ENCODE data around the gene DOC2A. TPM values are rescaled to one million over a fixed set of nuclear protein-coding genes. Genes with fewer than 3 reads are reported as not detected.

DOC2A gene
- total RNA-seq, 3 donors from 2014 or later, result 0.48 to 4.5 (median 2.3) TPM

DNA sequence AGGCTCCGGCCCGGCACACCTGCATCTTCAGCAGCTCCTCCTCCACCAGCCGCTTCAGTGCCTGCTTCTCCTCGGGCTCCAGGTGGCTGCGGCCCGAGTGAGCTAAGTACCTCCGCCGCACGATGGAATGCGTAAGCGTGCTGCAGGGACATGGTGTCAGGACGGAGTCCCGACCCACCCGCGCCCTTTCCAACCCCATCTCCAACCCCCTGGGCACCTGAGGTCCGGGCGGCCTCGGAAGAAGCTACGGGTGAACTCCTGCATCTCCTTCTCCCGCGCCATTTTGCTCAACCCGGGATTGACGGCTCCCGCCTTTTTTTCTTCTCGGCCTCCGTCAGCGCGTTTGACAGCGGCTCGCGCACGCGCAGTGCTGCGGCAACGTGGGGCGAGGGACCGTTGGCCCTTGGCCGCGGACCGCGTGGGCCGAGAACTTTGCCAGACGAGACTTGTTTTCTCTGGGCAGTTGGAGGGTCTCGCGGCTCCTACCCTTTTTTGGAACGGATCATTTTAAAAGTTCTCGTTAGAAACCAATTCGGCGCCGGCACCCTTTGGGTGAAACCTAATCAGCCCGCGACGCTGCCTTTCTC, 15.4 kb downstream of the DOC2A start, which contains the start of gene HIRIP3:
Gene HIRIP3 (minus strand): TSS at position 294 of the 587 bp plus-strand sequence. CDS start 12 bp downstream, at position 282.
- H3K4me1 ChIP-seq, result peaks cover 4 to 10% of the 10 kb centered on the region in 2 donors
- intact Hi-C loops (cut with DNase I; ENCODE audit: low total_unique reads), result no loop called here
- H3K4me3 ChIP-seq, result peak within 1 kb of the TSS; percentile 70 to 85 (median 84)
- peak; percentile 81 to 85 for DNase-seq (ENCODE audit: low spot score in 2 of 2)
- H3K9me3 ChIP-seq, result no peaks in the 10 kb centered on the region
- peak in 2 of 3 donors; percentile 17 to 89 for TF ChIP-seq POLR2AphosphoS5 (IDR thresholded peaks at IDR 0.05)
- TF ChIP-seq POLR2A (IDR thresholded peaks at IDR 0.05), result no peak
- H3K36me3 ChIP-seq, result no peaks in the 10 kb centered on the region
- no peaks in the 10 kb centered on the region for H3K27me3 ChIP-seq
- H3K27ac ChIP-seq, result peak within 1 kb of the TSS; percentile 96

DNA sequence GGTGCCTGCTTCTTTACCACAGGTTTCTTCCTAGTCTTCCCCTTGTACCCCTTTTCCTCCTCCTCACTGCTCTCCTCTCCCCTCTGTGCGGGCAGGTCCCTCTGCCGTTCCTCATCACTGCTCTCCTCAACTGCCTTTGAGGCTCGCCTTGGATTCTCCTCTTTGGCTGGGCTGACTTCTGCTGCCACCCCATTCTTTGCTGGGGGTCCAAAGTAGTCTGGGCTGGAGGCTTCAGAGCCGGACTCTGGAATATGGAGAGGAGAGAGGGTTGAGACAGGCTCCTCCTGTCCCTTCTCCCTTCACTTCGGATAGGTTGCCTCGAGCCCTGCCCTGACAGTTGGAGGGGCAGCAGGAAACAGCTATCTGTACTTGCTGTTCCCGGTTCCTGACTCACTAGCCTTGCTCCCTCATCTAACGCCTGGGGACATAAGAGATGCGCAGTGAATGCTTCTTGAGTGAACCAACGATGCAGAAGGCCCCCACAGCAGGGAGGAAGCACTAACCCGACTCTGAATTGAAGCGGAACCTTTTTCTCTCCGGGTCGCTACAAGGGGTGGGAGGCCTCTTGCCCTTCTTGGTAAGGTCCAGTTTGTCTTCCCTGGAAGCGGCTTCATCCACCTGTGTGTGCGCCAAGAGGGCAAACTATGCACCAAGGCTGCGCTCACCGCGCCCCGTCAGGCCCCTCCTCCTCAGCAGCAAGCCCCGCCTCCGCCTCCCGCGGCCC, 16.1 kb downstream of the DOC2A start:
- H3K36me3 ChIP-seq, result peaks cover 5% of the 10 kb centered on the region
- intact Hi-C loops (cut with DNase I; ENCODE audit: low total_unique reads), result no loop called here
- no peaks in the 10 kb centered on the region for H3K27me3 ChIP-seq
- peak overlapping the region; percentile 96 for H3K27ac ChIP-seq
- TF ChIP-seq POLR2A (IDR thresholded peaks at IDR 0.05) (no peak), POLR2AphosphoS5 (IDR thresholded peaks at IDR 0.05) (no peak), CTCF (IDR thresholded peaks at IDR 0.05) (no peak)
- no peaks in the 10 kb centered on the region for H3K9me3 ChIP-seq
- peak in 1 of 2 donors; percentile 56 for DNase-seq (ENCODE audit: low spot score in 2 of 2)
- H3K4me1 ChIP-seq, result peaks cover 4 to 10% of the 10 kb centered on the region in 2 donors
- H3K4me3 ChIP-seq, result peak overlapping the region; percentile 70 to 85 (median 84)

DNA sequence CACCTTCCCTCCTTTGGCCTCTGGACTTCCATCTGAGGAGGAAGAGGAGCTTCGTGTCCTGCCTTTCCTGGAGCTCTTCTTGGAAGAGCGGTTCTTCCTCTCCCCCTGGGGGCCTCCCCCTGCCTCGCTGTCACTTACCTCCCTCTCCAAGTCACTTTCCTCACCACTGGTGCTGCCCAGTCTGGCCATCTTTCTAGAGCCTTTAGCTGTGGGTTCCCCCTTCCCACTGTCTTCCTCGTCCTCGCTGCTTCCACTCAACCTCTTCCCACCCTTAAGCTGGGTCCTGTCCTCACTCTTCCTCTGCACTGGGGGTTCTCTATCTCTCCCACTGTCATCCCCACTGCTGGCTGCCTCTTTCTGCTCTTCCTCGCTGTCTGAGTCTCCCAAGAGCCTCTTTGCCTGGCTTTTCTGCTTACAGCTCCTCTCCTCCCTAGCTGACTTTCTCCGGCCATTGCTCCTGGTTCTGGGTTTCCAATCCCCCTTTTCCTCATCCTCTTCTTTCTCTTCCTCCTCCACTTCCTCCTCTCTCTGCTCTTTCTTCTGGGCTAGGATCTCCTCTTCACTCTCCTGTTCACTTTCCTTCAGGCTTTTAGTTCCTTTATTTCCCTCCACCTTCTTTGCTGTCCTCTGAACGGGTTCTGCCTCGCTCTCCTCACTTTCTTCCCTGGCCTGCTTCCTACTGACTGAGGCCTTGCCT, 16.8 kb downstream of the DOC2A start:
- TF ChIP-seq POLR2AphosphoS5 (IDR thresholded peaks at IDR 0.05) (no peak), CTCF (IDR thresholded peaks at IDR 0.05) (no peak), POLR2A (IDR thresholded peaks at IDR 0.05) (no peak)
- intact Hi-C loops (cut with DNase I; ENCODE audit: low total_unique reads), result no loop called here
- Histone ChIP-seq H3K9me3 (no peaks in the 10 kb centered on the region), H3K27ac (peak overlapping the region in 1 of 2 donors; percentile 96), H3K4me3 (peak overlapping the region in 2 of 3 donors; percentile 70 to 85), H3K36me3 (peaks cover 5% of the 10 kb centered on the region), H3K4me1 (peaks cover 4 to 10% of the 10 kb centered on the region in 2 donors), H3K27me3 (no peaks in the 10 kb centered on the region)
- DNase-seq (ENCODE audit: low spot score in 2 of 2), result no peak

GRCh38 chr16:29993191-29993902, 17.5 kb downstream of the DOC2A start:
- no peak for DNase-seq (ENCODE audit: low spot score in 2 of 2)
- Histone ChIP-seq H3K36me3 (peaks cover 5% of the 10 kb centered on the region), H3K27ac (peak overlapping the region in 1 of 2 donors; percentile 96), H3K4me1 (peaks cover 4 to 10% of the 10 kb centered on the region in 2 donors), H3K9me3 (no peaks in the 10 kb centered on the region), H3K27me3 (no peaks in the 10 kb centered on the region), H3K4me3 (no peak overlapping the region)
- intact Hi-C loops (cut with DNase I; ENCODE audit: low total_unique reads), result no loop called here
- TF ChIP-seq POLR2A (IDR thresholded peaks at IDR 0.05) (no peak), POLR2AphosphoS5 (IDR thresholded peaks at IDR 0.05) (no peak), CTCF (IDR thresholded peaks at IDR 0.05) (no peak)

DNA sequence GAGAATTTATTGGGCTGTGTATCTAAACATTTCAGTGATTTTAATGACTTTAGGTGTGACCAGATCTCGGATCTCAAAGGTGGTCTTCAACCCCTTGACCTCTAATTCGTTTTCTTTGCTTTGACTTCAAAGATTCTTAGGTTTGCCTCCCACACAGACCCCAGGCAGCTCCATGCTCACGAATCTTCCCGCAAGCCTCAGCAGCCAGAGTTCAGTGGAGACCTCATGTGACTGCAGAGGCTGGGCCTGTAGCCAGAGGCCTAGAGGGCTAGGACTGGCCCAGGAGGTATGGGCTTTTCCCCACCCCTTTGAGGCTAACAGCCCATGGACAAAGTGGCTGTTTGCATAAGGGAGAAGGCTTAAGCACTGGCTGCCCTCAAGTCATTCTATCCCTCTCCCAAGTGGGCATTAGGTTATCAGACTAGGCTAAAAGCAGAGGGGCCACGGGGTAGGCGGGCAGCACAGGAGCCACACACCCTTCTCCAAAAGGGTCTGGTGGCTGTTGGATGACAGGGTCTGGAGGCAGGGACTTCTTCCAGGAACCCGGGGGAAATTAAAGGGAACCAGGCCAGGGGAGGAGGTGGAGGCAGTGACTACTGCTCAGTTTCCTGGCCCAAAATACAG, 18.4 kb downstream of the DOC2A start:
- H3K27ac ChIP-seq, result no peak overlapping the region
- peaks cover 4 to 10% of the 10 kb centered on the region in 2 donors for H3K4me1 ChIP-seq
- H3K4me3 ChIP-seq, result no peak overlapping the region
- no peak for DNase-seq (ENCODE audit: low spot score in 2 of 2)
- no peaks in the 10 kb centered on the region for H3K9me3 ChIP-seq
- TF ChIP-seq CTCF (IDR thresholded peaks at IDR 0.05) (no peak), POLR2AphosphoS5 (IDR thresholded peaks at IDR 0.05) (no peak), POLR2A (IDR thresholded peaks at IDR 0.05) (no peak)
- peaks cover 5% of the 10 kb centered on the region for H3K36me3 ChIP-seq
- intact Hi-C loops (cut with DNase I; ENCODE audit: low total_unique reads), result no loop called here
- H3K27me3 ChIP-seq, result no peaks in the 10 kb centered on the region
